ENCODE measurements around the gene ZMIZ1. TPM values are rescaled to one million over a fixed set of nuclear protein-coding genes. Genes with fewer than 3 reads are reported as not detected.

The ZMIZ1 gene
- total RNA-seq, 1 donor from 2014 or later: 84.7 TPM

DNA sequence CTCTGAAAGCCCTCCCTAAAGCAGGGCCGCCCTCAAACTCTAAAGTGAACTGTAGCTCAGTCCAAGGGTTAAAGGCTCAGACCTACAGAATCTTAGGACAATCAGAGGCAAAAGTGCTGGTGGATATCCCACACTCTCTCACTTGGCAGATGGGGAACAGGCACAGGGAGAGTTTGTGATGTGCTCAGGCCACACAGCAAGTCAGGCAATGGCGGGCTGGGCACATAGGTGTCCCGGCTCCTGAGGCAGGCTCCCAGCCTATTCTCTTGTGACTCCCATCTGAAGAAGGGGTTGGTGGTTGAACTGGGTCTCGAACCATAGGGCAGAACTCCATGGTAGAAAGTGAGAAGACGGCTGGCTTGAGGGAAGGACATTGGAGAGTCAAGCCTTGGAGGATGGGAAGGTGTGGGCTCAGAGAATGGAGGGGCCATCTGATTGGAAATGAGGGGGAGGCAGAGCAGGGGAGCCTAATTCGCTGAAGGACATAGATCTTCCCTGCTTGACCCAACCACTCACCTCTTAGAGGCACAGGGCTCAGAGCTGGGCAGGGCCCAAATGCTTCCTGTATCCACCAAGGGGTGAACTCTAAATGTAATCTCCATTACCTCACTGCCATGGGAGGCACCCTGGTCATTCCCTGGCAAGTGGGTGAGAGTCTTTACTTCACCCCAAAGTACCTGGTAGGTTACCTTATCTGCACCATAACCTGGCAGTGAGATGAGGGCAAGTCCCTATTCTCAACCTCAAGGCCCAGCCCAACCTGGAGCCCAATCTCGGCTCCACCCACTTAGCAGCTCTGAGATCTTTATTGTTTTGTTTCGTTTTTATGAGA lies 4.9 kb upstream of the ZMIZ1 start:
- no peaks in the 10 kb centered on the region for H3K9me3 ChIP-seq
- no peaks in the 10 kb centered on the region for H3K36me3 ChIP-seq
- intact Hi-C loops (cut with DNase I): no loop called here
- H3K4me1 ChIP-seq: peaks cover 21% of the 10 kb centered on the region
- no peak overlapping the region for H3K4me3 ChIP-seq
- no peak overlapping the region for H3K27ac ChIP-seq
- ATAC-seq: no peak
- TF ChIP-seq, protein P1, sequence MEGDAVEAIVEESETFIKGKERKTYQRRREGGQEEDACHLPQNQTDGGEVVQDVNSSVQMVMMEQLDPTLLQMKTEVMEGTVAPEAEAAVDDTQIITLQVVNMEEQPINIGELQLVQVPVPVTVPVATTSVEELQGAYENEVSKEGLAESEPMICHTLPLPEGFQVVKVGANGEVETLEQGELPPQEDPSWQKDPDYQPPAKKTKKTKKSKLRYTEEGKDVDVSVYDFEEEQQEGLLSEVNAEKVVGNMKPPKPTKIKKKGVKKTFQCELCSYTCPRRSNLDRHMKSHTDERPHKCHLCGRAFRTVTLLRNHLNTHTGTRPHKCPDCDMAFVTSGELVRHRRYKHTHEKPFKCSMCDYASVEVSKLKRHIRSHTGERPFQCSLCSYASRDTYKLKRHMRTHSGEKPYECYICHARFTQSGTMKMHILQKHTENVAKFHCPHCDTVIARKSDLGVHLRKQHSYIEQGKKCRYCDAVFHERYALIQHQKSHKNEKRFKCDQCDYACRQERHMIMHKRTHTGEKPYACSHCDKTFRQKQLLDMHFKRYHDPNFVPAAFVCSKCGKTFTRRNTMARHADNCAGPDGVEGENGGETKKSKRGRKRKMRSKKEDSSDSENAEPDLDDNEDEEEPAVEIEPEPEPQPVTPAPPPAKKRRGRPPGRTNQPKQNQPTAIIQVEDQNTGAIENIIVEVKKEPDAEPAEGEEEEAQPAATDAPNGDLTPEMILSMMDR (IDR thresholded peaks at IDR 0.05): no peak
- DNase-seq: peak; percentile 53
- H3K27me3 ChIP-seq: no peaks in the 10 kb centered on the region

DNA sequence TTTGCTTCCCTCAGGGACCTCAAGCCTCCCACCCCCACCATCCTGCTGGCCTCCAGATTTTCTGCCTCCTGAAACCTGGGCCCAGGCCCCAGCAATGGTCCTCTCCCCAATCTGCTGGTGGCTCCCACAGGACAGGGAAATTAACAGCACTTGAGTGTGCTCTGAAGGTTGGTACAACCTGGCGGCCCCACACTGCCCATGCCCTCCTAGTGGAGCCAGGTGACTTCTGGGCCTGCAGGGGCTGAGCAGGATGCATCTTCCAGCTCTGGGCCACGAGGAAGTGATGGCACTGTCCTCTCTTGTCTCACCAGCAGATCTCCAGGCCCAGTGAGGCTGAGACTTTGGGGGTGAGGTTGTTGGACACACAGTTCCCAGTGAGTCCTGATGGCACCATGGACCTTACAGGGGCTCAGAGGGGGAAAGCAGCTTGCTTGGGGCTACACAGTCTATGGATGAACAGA lies 3.6 kb upstream of the ZMIZ1 start:
- no peak overlapping the region for H3K4me3 ChIP-seq
- TF ChIP-seq, protein P1 (IDR thresholded peaks at IDR 0.05): no peak
- intact Hi-C loops (cut with DNase I): no loop called here
- ATAC-seq: no peak
- H3K27me3 ChIP-seq: no peaks in the 10 kb centered on the region
- H3K9me3 ChIP-seq: no peaks in the 10 kb centered on the region
- peaks cover 15% of the 10 kb centered on the region for H3K4me1 ChIP-seq
- peak; percentile 57 for DNase-seq
- no peak overlapping the region for H3K27ac ChIP-seq
- no peaks in the 10 kb centered on the region for H3K36me3 ChIP-seq

DNA sequence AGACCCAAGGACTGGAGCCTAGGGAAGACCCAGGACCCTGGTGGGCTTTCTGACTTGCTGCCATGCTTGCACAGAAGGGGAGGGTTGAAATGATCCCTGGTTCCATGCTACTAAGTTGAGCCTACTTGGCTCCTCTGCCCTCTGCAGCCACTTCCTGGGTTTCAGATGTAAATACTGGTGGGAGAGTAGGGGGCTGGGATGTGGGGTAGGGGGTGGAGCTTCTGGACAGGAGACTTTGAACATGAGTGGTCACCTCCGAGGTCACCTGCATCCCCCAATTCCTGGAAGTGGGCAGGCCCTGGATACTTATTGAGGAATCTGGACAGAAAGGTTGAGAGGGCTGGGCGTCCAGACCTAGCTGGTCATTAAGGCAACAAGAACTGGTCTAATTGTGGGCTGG lies 2.9 kb upstream of the ZMIZ1 start:
- TF ChIP-seq, protein P1 (IDR thresholded peaks at IDR 0.05): no peak
- H3K27ac ChIP-seq: no peak overlapping the region
- no peaks in the 10 kb centered on the region for H3K36me3 ChIP-seq
- DNase-seq (no peak), ATAC-seq (no peak)
- H3K9me3 ChIP-seq: no peaks in the 10 kb centered on the region
- no peak overlapping the region for H3K4me3 ChIP-seq
- H3K27me3 ChIP-seq: no peaks in the 10 kb centered on the region
- H3K4me1 ChIP-seq: peaks cover 13% of the 10 kb centered on the region
- intact Hi-C loops (cut with DNase I): no loop called here

DNA sequence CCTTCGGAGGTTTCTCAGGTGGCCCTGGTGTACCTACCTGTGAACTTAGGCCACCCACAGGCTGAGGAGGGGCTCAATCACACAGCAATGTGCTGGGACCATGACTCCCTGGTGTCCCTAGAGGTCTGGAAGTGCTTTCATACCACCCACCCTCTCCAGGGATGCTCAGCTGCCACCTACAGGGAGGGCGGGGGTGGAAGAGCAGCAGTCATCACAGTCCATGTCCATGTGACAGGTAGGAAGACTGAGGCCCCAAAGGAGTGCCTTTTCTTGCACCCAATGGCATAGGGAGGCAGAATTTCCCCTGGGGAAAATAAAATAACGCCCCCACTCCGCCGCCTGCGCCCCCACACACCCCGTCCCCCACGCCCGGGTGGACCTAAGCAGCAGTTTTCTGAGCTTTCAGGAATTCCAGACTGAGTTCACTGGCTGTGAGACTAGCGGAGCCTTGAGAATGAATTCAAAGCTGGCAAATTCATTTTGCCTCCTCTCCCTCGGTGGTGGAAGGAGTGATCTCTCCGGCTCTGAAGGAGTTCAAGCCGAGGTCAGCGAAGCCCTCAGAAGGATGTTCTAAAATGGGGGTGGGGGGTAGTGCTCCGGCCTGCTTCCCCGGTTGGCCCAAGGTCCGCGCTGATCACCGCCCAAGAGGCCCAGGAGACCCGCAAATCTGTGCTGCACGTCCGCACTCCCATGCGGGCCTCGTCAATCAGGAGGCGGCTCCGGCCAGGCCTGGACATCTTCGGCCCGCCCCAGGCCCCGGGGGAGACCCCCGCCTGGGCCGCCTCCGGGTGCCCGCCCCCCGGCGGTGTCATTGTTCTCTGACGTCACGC lies 2.1 kb upstream of the ZMIZ1 start:
- TF ChIP-seq, protein P1 (IDR thresholded peaks at IDR 0.05): no peak
- H3K9me3 ChIP-seq: no peaks in the 10 kb centered on the region
- intact Hi-C loops (cut with DNase I): no loop called here
- no peaks in the 10 kb centered on the region for H3K27me3 ChIP-seq
- H3K4me3 ChIP-seq: peak overlapping the region; percentile 87
- DNase-seq (no peak), ATAC-seq (no peak)
- H3K27ac ChIP-seq: peak overlapping the region; percentile 94
- H3K36me3 ChIP-seq: no peaks in the 10 kb centered on the region
- H3K4me1 ChIP-seq: peaks cover 14% of the 10 kb centered on the region

DNA sequence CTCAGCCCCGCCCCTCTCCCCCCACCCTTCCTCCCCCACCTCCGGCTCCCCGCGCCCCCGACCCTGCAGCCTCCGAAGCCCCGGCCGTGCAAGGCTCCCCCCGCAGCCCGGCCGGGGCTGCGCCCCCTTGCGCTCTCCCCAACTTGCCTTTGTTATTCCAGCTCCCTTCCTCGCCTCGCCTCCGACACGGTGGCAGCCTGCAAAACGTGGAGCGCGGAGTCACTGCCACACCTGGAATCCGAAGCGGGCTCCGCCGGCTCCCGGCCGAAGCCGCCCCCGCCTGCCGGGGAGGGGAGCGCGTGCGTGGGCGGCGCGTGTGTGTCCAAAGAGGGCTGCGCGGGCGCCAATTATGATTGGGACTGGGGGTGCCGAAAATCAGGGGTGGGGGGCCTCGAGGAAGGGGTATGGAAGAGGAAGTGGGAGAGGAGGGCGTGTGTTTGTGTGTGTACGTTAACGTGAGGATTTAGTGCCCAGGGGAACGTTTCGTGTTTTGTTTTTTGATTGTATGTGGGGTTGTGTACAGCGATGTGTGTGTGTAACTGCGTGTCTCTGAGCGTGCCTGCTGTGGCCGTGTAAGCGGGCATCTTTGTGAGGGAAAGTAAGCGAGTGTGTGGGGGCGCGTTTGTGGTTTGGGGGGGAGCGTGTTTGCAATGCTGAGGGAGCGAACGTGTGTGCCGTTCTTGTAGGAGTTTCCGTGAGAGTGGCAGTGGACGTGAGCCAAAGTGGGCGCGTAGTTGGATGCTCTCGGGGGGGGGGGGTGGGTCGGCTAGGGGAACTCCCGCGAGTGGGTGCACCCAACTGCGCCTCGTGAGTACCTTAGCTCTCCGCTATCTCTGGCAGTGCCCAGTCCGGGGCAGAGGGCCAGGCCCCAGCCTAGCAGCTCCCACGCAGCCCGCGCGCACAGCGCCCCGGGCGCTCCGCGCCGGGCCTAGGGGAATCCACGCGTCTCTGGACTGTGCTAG lies 1.2 kb upstream of the ZMIZ1 start:
- Histone ChIP-seq H3K4me1 (peaks cover 23% of the 10 kb centered on the region), H3K9me3 (no peaks in the 10 kb centered on the region), H3K27ac (peak overlapping the region; percentile 94), H3K36me3 (no peaks in the 10 kb centered on the region), H3K4me3 (peak overlapping the region; percentile 87), H3K27me3 (no peaks in the 10 kb centered on the region)
- DNase-seq: peak; percentile 94
- intact Hi-C loops (cut with DNase I): no loop called here
- TF ChIP-seq, protein P1 (IDR thresholded peaks at IDR 0.05): no peak
- ATAC-seq: peak; percentile 49
